GM12872 (cell line): ENCODE data around the gene CBLN2.

Source experiments
- TF ChIP-seq, protein P1 (sequence below): IDR thresholded peaks from 3 replicates; pipeline ENCODE4 v1.5.1; 2011; ENCODE audit warnings: low read depth, mild to moderate bottlenecking, low read length, moderate library complexity; ENCODE audit not compliant: insufficient read depth

Gene CBLN2

GRCh38 chr18:72555101-72555500 is 11.0 kb upstream of the CBLN2 start:
- TF ChIP-seq, protein P1, sequence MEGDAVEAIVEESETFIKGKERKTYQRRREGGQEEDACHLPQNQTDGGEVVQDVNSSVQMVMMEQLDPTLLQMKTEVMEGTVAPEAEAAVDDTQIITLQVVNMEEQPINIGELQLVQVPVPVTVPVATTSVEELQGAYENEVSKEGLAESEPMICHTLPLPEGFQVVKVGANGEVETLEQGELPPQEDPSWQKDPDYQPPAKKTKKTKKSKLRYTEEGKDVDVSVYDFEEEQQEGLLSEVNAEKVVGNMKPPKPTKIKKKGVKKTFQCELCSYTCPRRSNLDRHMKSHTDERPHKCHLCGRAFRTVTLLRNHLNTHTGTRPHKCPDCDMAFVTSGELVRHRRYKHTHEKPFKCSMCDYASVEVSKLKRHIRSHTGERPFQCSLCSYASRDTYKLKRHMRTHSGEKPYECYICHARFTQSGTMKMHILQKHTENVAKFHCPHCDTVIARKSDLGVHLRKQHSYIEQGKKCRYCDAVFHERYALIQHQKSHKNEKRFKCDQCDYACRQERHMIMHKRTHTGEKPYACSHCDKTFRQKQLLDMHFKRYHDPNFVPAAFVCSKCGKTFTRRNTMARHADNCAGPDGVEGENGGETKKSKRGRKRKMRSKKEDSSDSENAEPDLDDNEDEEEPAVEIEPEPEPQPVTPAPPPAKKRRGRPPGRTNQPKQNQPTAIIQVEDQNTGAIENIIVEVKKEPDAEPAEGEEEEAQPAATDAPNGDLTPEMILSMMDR: no peak

DNA sequence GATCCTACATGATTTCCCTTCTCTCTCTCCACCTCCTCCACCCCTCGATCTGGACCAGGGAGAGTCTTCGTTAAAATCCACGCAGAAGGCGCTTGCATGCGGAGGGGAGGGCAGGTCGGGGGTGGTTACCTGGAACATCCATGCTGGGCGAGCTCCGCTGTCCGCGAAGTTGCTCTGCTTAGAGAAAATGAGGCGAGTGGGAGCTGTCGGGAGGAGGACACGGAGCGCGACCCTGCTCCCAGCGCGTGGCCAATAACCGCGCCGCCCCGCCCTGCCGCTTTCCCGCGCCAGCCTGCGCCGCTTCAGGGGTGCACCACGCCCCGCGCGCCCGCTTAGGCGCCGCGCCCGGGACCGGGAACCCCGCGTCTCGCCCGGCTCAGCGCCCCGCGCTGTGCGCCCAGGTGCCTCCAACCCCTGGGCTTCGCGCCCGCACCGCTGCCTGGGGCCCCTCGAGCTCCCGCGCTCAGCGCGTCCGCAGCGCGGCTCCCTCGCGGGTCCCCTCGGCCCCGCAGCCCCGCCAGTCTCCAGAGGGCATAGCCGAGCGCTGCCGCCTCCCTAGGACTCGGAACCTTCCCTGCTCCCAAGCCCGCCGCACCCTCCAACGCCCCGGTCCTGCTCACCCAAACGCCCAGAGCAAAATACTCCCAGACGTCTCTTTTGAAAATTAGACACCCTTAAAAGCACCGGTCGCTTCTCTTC is 636 bp downstream of the CBLN2 start:
- TF ChIP-seq, protein P1: no peak

DNA sequence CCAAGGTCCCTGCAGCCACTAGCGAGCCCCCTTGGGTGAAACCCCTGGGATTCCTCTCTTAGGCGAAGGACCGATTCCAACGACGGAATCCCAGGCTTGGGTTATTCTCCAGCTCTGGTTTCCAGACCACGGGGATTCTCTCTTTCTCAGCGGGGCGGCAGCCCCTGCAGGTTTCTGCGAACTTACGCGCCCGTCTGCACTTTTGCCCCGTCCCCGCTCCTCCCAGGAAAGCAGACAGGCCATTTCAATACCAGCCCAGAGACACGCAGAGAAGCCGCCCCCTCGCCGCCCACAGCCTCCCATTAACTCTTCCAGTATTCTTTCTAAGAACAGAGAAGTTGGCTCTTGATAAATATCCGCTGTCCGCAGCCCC is 1.2 kb downstream of the CBLN2 start:
- TF ChIP-seq, protein P1: no peak

DNA sequence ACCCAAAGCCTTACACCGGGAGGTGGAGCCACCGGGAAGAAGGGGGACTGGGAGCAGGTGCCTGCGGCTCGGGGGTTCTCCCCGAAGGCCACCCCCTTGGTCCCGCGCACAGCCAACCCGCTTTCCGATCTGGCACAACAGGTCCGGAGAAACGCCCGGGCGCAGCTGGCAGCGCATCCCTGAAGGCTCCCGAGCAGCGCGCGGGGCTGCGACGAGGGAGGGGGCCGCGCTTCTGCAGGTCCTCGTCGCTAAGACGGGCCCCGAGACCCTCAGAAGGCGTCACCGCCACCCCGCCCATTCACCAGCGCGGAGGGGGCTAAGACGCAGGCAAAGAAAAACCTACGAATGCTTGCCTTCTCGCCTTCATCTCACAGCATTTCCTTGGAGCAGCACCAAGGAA is 1.8 kb downstream of the CBLN2 start:
- TF ChIP-seq, protein P1: no peak

DNA sequence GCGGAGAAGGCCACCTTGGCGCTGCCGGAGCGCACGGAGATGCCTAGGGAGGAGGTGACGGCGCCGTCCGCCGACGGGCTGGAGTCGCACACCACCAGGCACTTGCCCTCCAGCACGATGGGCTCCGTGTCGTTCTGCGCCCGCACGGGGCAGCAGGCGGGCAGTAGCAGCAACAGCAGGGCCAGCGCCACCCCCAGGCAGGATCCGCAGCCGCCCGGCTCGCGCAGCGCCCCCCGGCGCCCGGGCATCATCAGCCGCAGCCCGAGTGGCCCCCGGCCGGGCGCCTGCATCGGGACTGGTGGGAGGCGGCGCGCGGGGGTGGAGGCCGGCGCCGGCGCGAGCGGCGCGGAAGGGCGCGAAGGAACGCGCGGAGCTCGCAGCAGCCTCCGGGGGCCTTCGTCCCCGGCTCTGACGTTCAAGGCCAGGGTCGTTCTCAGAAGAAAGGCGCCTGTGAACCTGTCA is 2.2 kb downstream of the CBLN2 start:
- TF ChIP-seq, protein P1: no peak

- TF ChIP-seq, protein P1: no peak
These were observed 4.2 kb downstream of the CBLN2 start for GRCh38 chr18:72539901-72540300.

GRCh38 chr18:72530622-72531021 is 13.5 kb downstream of the CBLN2 start:
- TF ChIP-seq, protein P1: no peak
